ENCODE data around the gene CHPT1.

The CHPT1 gene

DNA sequence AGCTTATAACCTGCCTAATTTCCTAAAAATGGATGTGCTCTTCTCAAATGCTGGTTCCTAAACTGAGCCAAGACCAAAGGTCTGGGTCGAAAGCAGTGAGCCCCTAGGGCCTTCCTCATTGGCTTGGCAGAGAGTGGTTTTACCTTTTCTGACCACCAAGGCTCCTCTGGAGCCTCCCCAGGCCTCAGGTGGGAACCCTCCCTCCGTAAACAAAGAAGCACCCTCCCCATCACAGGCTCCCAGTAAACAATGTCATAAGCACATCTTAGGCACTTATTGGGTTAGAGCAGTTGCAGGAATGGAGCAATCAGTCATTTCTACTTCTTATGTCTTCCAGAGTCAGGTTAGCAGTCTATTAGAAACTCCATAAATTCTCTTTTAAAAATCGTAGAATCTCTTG lies 6.0 kb downstream of the CHPT1 start:
- no peak for DNase-seq (ENCODE audit: extremely low read depth, low read depth)
- H3K4me3 ChIP-seq (replicated peaks; ENCODE audit: low read depth, low read length): no peak overlapping the region
- TF ChIP-seq, protein P1, sequence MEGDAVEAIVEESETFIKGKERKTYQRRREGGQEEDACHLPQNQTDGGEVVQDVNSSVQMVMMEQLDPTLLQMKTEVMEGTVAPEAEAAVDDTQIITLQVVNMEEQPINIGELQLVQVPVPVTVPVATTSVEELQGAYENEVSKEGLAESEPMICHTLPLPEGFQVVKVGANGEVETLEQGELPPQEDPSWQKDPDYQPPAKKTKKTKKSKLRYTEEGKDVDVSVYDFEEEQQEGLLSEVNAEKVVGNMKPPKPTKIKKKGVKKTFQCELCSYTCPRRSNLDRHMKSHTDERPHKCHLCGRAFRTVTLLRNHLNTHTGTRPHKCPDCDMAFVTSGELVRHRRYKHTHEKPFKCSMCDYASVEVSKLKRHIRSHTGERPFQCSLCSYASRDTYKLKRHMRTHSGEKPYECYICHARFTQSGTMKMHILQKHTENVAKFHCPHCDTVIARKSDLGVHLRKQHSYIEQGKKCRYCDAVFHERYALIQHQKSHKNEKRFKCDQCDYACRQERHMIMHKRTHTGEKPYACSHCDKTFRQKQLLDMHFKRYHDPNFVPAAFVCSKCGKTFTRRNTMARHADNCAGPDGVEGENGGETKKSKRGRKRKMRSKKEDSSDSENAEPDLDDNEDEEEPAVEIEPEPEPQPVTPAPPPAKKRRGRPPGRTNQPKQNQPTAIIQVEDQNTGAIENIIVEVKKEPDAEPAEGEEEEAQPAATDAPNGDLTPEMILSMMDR (IDR thresholded peaks at IDR 0.05; ENCODE audit: low read depth, low read length, missing control alignments): no peak

DNA sequence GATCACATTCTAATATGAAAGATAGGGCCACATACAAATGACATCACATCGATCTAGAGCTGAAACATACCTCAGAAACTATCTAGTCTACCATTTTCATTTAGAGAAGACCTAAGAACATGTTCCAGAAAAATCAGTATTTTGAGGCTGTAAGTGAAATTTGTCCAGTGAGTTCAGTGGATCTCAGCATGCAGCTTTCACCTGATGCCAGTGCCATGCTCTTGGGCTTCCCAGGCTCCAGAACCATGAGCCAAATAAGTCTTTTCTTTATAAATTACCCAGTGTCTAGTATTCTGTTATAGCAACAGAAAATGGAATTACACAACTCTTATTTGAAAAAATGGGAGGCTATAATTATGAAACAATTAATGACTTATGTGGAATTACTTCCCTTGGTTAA lies 9.0 kb downstream of the CHPT1 start:
- TF ChIP-seq, protein P1 (IDR thresholded peaks at IDR 0.05; ENCODE audit: low read depth, low read length, missing control alignments): no peak
- DNase-seq (ENCODE audit: extremely low read depth, low read depth): no peak
- no peak overlapping the region for H3K4me3 ChIP-seq (replicated peaks; ENCODE audit: low read depth, low read length)

DNA sequence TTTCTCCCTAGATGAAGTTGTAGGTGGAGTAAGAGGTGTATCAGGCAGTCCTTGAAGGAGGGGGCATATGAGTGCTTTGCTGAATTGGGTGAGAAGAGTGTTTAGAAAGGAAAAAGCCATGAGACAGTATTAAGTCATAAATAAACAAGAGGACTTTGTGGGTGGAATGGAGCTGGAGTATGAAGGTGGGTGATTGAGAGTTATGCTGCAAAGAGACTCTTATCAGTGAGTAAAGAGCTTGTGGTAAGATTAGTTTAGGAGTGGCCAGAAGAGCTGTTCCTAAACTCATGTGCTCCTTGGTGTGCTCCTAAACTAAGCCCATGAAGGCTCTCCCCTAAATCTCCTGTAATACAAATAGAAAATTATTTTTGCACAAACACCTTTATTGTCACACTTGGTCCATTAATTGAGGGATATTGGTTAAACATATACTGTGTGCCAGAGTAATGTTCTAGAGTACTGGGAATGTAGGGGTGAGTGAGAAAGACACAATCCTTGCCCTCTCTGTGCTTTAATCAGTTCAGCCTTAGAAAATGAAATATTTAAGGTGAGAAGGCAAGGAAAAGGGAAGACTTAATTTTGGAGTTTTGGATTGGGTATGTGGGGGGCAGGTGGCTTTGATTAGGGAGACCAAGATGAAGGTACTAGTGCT lies 9.8 kb downstream of the CHPT1 start:
- no peak for DNase-seq (ENCODE audit: extremely low read depth, low read depth)
- TF ChIP-seq, protein P1 (IDR thresholded peaks at IDR 0.05; ENCODE audit: low read depth, low read length, missing control alignments): no peak
- H3K4me3 ChIP-seq (replicated peaks; ENCODE audit: low read depth, low read length): no peak overlapping the region

DNA sequence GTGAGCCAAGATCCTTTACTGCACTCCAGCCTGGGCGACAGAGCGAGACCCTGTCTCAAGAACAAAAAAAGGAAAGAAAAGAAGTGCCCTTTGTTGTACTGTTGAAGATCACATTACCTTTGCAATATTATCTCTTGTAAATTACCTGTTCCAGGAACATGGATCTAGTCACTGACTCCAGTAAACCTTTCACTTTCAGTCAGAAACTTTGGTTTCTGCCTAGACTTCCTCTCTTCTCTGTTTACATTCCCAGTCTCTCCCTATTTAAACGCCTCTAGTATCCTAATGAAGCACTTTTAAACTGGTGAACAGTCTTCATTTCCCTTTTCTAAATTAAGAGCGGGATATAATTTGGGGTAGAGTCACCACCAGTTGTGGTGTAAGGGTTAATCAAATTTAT lies 12.8 kb downstream of the CHPT1 start:
- TF ChIP-seq, protein P1 (IDR thresholded peaks at IDR 0.05; ENCODE audit: low read depth, low read length, missing control alignments): no peak
- DNase-seq (ENCODE audit: extremely low read depth, low read depth): no peak

DNA sequence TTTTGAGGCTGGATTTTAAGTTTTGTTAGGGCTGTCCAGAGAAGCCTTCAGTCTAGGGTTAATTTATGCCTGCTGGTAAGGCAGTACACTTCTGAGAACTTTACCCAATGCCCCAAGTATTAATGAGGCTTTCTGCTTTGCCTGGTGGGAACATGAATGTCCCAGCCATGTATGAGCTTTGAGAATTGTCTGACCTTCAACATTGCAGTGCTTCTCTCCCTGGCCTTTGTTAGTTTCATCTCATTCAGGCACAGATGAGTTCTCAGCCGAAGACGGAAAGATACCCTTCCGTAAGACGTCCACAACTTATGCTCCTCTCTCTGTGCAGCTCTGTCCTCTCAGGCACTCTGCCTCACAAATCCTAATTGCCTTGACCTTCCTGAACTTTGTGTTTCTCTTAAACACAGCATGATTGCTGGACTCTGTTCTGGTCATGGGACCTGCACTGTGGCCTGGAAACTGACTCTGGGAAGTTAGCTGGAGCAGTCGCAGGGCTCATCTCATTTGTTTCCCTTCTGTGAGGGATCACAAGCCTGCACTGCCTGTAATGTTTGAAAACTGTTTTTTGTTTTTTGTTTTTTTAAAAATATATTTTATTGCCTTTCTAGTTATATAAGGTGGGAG lies 15.7 kb downstream of the CHPT1 start:
- no peak overlapping the region for H3K4me3 ChIP-seq (replicated peaks; ENCODE audit: low read depth, low read length)
- TF ChIP-seq, protein P1 (IDR thresholded peaks at IDR 0.05; ENCODE audit: low read depth, low read length, missing control alignments): no peak
- no peak for DNase-seq (ENCODE audit: extremely low read depth, low read depth)

More for the DNA sequence above, 12.8 kb downstream of the CHPT1 start:
- H3K4me3 ChIP-seq (replicated peaks; ENCODE audit: low read depth, low read length): no peak overlapping the region

DNA sequence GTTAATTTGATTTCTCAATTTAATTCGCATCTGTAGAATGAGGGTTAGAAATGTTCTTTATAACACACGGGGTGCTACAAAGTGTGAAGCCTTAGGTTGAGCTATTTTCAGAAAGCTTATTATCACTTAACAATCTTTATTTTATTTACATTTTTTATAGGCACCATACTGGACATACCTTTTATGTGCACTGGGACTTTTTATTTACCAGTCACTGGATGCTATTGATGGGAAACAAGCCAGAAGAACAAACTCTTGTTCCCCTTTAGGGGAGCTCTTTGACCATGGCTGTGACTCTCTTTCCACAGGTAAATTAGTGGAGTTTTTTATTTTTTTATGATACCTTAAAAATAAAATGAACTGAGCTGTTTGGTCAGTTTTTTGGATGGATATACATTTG lies 16.5 kb downstream of the CHPT1 start:
- no peak for DNase-seq (ENCODE audit: extremely low read depth, low read depth)
- no peak overlapping the region for H3K4me3 ChIP-seq (replicated peaks; ENCODE audit: low read depth, low read length)
- TF ChIP-seq, protein P1 (IDR thresholded peaks at IDR 0.05; ENCODE audit: low read depth, low read length, missing control alignments): no peak
